CD4-positive, alpha-beta T cell treated with Interleukin-17A for 1 hour (primary cell): ENCODE results near the gene LRRC9.
"Not testable (repeated sequence)": the region's sequence is repeated elsewhere in the genome, so short reads cannot be mapped to it uniquely, and the experiment has no call there.

ENCODE experiments used
- DNase-seq: peaks from one replicate; pipeline ENCODE4 v3.0.0-alpha.2; 2020

Gene LRRC9

DNA sequence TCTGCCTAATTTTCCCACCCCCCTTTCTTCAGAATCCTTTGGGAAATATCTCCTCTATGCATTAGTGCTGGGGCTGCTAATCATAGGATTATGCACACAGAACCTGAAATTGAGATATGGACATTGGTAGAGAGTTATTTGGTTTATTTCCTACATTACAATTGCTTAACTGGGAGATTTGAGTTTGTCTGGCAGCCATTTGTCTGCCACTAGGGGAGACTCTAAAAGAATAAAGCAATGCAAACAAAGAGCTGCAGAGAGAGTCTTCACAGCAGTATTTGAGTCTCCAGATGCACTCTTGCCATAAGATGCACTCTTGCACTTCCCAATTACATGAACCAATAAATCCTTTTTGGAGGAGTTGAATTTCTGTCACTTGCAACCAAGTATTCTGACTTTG, 159.8 kb downstream of the LRRC9 start:
- no peak for DNase-seq

GRCh38 chr14:60085085-60085484, 165.1 kb downstream of the LRRC9 start:
- DNase-seq, result no peak

GRCh38 chr14:60085693-60086092, 165.7 kb downstream of the LRRC9 start:
- DNase-seq, result no peak

GRCh38 chr14:60087668-60088067, 167.7 kb downstream of the LRRC9 start:
- DNase-seq, result no peak

GRCh38 chr14:60089221-60089620, 169.3 kb downstream of the LRRC9 start:
- no peak for DNase-seq

GRCh38 chr14:60090864-60091519, 171.0 kb downstream of the LRRC9 start:
- peak; percentile 38 for DNase-seq

DNA sequence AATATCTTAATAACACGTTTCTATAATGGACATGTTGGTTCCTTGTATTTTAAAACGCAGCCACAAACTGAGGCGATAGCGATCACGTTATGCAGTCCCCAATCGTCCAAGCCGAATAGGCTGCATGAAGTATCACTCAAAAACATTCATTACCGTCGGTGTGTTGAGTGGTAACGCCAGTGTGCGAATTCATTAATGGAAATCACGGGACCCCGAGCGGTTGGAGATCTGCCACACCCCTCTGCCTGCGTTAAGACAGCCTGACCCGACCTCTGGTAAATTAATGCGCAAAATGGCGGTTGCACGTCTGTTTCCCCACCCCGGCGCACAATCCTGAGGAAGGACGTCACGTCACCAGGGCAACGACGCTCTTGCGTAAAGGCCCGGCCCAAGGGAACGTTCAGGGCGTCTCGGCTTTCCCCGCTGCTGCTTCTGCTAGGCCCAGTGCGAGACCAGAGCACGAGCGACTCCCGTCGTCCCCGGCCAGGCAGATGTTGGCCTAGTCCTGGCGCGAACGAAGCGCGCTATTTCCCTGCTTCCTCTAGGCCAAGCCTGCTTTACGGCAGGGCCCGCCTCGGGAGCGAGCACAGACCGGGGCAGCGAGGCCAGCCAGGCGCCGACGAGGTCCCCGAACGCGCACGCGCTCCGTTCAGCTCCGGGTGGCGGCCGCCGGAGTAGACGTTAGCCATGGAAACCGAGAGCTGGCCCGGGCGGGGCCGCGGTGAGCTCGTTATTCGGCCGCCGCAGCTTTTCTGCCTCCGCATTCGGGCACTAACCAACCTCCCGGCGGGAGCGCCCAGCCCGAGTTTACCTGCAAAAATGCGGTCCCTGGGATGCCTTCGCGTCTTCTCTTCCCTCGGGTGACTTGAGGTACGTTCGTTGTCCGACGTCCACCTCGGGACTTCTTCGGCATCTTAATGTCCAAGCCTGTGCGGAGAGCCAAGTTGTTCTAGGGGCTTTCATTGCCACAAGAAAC, 171.9 kb downstream of the LRRC9 start, which contains the start of gene PCNX4:
PCNX4 (plus strand) TSS at position 374 of the 976 bp plus-strand sequence. CDS start 15,716 bp downstream, outside the sequence.
- DNase-seq, result peak; percentile 95

- DNase-seq, result no peak
Measured at GRCh38 chr14:60092526-60092920, 172.6 kb downstream of the LRRC9 start.

DNA sequence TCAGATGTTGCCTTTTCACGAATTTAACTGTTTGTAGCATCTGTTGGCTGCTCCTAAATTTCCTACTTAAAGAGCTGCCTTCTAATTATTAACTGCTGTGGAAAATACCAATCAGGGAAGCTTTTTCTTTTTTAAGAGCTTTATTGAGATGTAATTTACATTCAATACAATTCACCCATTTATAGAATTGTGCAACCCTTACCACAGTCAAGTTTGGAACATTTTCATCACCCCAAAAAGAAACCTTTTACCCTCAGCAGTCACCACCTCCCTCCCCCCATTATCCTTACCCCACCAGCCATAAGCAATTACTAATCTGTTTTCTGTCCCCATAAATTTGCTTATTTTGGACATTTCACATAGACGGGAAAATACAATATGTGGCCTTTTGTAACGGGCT, 173.1 kb downstream of the LRRC9 start:
- no peak for DNase-seq

GRCh38 chr14:60093606-60094005, 173.7 kb downstream of the LRRC9 start:
- no peak for DNase-seq

- peak; percentile 10 for DNase-seq
Measured at GRCh38 chr14:60094306-60094897, 174.5 kb downstream of the LRRC9 start.

- DNase-seq, result peak; percentile 19
Measured at GRCh38 chr14:60095231-60095630, 175.3 kb downstream of the LRRC9 start.

DNA sequence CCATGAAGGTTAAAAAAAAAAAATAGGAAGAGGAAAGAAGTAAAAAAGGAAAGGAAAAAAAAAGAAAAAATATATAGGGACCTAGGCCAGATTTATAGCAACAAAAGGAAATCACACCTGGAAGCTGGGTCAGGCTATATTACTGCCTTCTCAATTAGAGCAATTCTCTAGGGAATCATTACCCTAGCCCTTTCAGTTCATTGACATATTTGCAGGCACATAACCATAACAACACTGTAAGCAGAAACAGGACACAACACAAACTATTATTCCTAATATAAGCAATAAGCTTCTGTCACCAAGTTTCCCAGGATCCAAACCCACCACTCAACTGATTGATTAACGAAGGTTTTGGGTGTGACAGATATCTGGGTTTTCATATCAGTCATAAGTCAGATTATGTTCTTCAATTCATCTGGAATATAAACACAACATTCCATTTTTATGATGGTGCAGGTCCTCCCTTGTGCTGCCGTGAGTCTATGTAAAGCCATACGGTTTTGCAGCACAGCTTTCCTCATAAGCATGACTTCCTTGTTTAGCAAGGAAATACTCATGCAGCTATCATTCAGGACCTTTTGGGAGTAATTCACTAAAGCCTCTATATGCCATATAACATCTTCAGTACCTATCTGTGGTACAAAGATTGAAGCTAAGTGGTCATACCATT, 176.0 kb downstream of the LRRC9 start:
- no peak for DNase-seq

- DNase-seq, result no peak
Measured at GRCh38 chr14:60097974-60098373, 178.0 kb downstream of the LRRC9 start.

DNA sequence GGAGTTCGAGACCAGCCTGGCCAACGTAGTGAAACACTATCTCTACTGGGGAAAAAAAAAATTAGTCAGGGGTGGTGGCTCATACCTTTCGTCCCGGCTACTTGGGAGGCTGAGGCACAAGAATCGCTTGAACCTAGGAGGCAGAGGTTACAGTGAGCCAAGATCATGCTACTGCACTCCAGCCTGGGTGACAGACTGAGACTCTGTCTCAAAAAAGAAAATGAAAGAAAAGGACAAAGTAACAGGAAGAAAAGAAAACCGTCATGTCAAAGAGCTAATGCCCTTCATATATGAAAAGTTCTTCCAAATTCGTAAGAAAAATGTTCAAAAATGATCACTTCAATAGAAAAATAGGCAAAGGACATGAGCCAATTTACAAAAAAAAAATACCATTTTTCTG, 179.9 kb downstream of the LRRC9 start:
- not testable (repeated sequence) for DNase-seq

GRCh38 chr14:60101786-60102185, 181.8 kb downstream of the LRRC9 start:
- no peak for DNase-seq

DNA sequence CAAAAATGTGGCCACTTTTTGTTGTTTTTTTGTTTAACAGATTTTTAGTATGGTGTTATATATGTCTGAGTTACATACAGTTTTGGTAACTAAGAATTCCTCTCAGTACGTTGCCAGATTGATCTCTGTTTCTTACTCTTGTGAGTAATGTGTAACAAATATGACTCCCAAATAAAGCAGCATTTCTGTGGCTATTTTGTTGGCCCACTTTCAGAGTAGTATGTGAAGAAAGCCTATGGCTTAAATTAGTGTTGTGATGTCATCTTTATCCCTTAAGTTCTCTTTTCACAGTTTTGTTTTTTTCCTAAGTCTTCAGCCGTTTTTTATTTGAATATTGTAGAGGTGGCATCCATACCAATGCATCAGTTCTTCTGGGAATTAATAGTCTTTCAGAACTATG, 182.4 kb downstream of the LRRC9 start:
- no peak for DNase-seq

GRCh38 chr14:60106339-60106738, 186.4 kb downstream of the LRRC9 start:
- no peak for DNase-seq

DNA sequence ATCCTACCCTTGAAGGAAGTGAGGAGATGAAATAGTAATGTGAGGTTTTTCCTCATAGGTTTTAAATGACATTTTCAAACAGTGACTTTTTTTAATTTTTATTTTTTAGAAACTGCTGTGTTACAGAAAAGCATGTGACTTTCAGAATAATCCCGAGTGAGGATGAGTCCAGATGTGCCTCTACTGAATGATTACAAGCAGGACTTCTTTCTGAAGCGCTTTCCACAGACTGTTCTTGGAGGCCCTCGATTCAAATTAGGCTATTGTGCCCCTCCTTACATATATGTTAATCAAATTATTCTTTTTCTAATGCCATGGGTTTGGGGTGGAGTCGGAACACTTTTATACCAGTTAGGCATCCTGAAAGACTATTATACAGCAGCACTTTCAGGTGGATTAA, 187.5 kb downstream of the LRRC9 start:
- no peak for DNase-seq

DNA sequence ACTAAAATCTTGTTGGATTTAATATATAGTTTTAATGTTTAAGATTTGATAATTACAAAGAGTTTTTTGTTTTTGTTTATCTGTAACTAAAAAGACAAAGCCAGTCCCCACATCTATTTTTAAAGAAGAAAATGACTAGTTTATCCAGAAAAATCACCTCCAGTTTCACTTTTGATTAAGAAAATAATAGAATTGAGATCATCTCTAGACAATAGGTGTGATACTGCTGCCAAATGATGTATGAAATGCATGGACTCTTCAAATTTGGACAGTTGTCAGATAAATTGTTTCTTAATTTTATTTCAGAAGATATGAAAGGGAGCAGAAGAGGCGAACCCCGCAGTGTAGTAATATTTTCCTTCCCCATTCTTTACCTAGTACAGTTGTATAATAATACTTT, 191.8 kb downstream of the LRRC9 start:
- no peak for DNase-seq
